HG02884 (cell line): ENCODE data around the gene TWF1.
"Not testable (repeated sequence)": the region's sequence is repeated elsewhere in the genome, so short reads cannot be mapped to it uniquely, and the experiment has no call there.

Source experiments
- ATAC-seq: cut with Tn5 transposase; IDR thresholded peaks from one replicate; pipeline ENCODE4 v1.9.1; 2021; ENCODE audit warnings: mild to moderate bottlenecking, moderate library complexity; ENCODE audit not compliant: unreplicated experiment

Gene TWF1

DNA sequence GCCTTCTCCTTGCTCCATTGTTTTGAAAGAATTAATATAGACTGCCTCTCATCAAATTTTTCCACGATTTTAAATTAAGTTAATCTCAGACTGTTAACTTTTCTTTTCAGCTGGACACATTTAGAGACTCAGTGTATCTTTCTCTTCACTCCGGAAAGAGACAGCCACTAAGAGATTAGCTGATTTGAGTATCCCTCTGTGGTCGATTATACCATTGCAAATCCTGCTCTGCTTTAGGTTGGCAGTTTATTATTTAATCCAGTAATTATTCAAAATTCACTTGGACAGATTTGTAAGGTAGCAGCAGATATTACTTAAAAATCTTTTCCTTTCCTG, 588 bp upstream of the TWF1 start:
- no peak for ATAC-seq

DNA sequence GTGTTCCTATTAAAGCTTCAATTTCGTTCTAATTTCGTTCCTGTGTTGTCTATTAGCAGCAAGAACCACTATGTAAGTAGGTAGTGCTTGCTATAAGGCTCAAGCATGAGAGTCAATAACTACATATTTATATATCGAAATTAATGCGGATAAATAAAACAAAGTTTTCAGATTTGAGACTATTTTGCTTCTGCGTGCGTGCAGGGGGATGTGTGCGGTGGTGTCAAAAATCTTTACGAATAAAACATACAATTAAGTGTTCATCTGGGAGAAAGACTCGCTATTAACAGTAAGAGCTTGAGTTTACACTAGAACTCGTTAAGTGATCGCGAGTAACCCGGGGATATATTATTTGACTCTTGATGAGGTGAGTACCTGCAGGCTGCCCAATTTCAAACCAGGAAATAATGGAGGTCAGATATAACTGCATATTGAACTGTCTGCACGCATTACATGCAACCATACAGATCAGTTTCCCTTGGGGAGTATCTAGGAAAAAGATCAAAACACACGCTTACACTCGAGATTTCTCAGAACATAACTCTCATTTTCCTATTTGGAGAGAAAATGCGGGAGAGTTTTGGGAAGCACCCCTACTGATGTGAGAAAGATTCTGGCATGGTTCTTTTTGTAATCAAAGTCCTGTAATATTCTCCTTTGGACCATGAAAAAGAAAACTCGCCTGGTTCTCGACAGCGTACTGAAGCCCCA, 813 bp downstream of the TWF1 start:
- ATAC-seq: no peak

GRCh38 chr12:43797561-43798217, 8.4 kb downstream of the TWF1 start:
- no peak for ATAC-seq

DNA sequence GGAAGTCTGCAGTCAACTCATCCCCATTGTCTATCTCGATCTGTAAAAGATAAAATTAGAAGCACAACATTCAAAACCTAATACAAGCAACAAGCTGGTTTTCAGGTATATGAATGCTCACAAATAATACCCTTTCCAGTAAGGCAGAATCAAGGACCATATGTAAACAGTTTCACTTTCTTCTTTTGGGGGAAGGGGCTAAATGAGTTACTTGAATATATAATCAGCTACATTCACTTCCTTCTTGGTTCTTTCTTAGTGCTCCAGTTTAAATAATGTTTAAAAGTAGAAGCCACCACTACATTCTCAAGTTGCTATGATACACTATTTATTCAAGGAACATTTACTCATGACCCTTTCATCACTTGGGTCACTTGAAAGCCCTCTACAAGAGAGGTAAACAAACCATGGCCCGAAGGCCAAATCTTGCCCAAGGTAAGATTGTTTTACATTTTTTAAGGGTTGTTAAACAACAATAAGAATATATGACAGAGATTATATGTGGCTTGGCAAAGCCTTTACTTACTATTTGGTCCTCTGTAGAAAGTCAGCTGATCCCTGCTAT, 10.3 kb downstream of the TWF1 start:
- no peak for ATAC-seq

GRCh38 chr12:43789941-43790340, 16.2 kb downstream of the TWF1 start:
- no peak for ATAC-seq

DNA sequence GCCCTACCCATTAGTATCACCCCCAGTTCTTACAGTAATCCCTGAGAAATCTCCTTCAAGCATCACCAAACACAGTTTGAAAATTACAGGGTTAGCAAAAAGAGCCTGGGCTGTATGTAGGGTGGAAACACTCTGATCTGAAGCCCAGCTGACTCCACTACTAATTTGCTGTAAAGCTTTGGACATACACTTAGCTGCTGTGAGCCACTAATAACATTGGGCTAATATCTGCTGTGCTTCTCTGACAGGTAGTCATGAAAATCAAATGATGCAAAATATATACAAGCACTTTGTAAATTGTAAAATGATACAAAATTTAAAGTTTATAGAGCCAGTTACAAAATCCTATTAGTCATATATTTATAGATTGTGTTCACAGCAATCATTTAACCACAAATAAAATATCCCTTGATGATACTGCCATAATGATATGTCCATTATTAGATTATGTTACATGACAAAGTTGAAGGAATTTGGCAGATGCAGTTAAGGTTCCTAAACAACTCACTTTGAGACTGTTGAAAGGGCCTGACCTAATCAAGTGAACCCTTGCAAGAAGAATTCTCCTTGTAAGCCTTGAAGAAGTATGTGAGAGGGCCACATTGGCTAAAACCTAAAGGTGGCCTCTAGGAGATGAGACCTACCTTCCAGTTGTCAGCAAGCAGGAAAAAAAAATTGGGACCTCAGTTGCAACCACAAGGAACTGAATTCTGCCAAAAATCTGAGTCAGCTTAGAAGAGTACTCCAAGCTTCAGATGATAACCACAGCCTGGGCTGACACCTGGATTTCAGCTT, 19.0 kb downstream of the TWF1 start:
- no peak for ATAC-seq

GRCh38 chr12:43776498-43776897, 29.6 kb downstream of the TWF1 start:
- ATAC-seq: peak; percentile 50

DNA sequence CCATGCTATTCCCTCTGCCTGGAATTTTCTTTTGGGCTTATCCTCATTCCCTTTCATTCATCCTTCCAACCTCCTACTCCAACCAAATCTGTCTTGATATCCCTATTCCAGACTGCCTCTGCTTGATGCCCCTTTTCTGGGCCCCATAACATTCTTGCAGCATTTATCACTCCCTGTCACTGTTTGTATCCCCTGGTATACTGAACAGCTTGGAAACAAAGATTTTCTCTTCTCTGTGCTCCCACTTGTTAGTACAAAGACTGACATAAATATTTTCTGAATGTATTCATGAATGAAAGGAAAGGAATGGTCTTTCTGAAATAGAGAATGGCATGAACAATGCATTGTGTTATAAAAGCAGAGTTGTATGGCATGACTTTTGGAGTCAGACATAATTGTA, 39.8 kb downstream of the TWF1 start:
- no peak for ATAC-seq

- no peak for ATAC-seq
These were observed 41.6 kb downstream of the TWF1 start for GRCh38 chr12:43764528-43764927.

DNA sequence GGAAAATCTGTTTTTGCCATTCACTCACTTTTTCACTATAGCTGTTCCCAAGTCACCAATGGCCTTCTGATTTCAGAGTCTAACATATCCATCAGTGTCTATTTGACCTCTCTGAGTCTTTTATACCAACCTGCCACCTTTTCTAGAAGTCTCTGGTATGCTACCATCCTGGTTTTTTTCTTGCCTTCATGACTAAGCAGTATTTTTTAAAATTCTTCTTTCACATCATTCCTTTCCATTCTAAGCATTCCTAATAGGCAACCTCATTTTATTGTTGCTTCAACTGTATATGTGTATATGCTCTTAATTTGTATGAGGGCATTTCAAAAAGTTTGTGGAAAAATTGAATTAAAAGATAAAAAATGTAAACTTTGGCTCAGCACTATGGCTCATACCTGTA, 42.3 kb downstream of the TWF1 start:
- no peak for ATAC-seq

- ATAC-seq: no peak
These were observed 43.5 kb downstream of the TWF1 start for GRCh38 chr12:43762596-43762995.

DNA sequence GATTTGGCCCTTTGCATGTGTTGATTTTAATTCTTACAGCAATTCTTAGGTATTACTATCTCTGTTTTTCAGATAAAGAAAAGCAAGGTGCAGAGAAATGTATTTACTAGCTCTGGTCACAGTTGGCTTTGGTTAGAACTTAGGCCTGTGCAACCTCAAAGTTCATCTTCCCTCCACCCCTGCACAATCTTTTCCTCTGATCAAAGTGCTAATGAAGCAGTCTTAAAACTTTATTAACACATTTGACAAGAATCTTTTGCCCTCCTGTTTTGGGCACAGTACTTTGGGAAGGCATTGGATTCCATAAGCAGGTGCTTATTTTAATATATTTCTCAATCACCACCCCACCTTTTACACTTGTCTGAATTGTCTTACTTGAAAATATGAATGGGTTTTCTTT, 44.6 kb downstream of the TWF1 start:
- no peak for ATAC-seq

- no peak for ATAC-seq
These were observed 45.7 kb downstream of the TWF1 start for GRCh38 chr12:43760396-43760795.

DNA sequence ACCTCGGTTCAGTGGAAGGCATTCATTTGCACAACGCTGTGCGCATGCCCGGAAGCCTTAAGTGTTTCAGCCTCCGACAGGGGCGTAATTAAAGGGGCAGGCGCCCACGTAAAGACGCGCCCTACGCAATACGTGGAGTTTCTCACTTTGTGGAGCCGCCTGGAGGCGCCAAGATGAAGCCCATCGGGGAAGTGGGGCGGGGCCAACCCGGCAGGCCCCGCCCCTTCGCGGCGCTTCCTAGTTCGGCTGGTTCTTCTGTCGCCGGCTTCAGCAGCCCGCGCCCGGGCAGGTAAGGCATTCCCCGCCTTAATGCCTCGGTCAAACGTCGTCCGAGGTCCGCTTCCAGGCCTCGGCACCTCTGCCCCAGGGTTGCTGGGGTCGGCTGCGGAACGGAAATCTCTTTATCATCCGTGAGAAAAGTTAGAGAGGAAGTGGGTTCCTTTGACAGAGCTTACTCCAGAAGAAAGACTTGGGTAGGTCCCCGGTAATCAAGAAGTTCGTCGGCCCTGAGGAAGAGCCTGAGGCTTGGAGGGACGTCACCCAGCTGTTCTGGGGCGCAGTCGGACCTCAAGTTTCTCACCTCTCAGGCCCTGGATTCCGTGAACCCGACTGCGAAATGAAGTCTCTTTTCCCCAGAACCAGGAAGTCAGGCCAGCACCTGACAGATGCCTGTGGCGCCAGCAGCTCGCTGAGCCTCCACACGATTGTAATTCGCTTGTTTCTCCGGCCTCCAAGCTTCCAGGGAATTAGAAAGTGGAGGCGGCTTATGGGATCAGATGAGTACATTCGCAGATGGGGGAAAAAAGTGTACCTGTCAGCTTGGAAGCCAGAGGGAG, 47.2 kb downstream of the TWF1 start, which contains the start of the genes IRAK4 and PUS7L:
TSS of gene IRAK4 (plus strand) at position 224 of the 836 bp plus-strand sequence. CDS start 9,161 bp downstream, outside the sequence.
TSS of gene PUS7L (minus strand) at position 63 of the 836 bp plus-strand sequence. CDS start 3,545 bp downstream, outside the sequence.
- peak; percentile 91 for ATAC-seq

GRCh38 chr12:43758247-43758727, 47.8 kb downstream of the TWF1 start:
- peak; percentile 6 for ATAC-seq

- ATAC-seq: no peak
These were observed 52.1 kb downstream of the TWF1 start for GRCh38 chr12:43754015-43754414.

GRCh38 chr12:43751360-43751759, 54.8 kb downstream of the TWF1 start:
- ATAC-seq: not testable (repeated sequence)

GRCh38 chr12:43750814-43751213, 55.3 kb downstream of the TWF1 start:
- no peak for ATAC-seq

- no peak for ATAC-seq
These were observed 57.1 kb downstream of the TWF1 start for GRCh38 chr12:43749016-43749415.

GRCh38 chr12:43744826-43745225, 61.3 kb downstream of the TWF1 start:
- no peak for ATAC-seq
